IPS-NIHi7 (cell line): ENCODE results near the gene ABHD10.
"Not testable (repeated sequence)": the region's sequence is repeated elsewhere in the genome, so short reads cannot be mapped to it uniquely, and the experiment has no call there.

Source experiments
- DNase-seq: peaks from one replicate; pipeline ENCODE4 v3.0.0; 2012; ENCODE audit warnings: mixed read lengths; ENCODE audit errors: extremely low spot score

The ABHD10 gene

GRCh38 chr3:112032098-112032731, 53.4 kb downstream of the ABHD10 start:
- DNase-seq, result no peak

- DNase-seq, result no peak
These were observed 55.6 kb downstream of the ABHD10 start, which contains the start of gene TMPRSS7 for GRCh38 chr3:112034436-112034835. TMPRSS7 (plus strand) TSS chr3:112034736; CDS start chr3:112034846, 110 bp downstream.

- DNase-seq, result no peak
These were observed 56.4 kb downstream of the ABHD10 start for GRCh38 chr3:112035241-112035640.

- DNase-seq, result not testable (repeated sequence)
These were observed 58.4 kb downstream of the ABHD10 start for GRCh38 chr3:112037194-112037593.

GRCh38 chr3:112038863-112039262, 60.0 kb downstream of the ABHD10 start:
- DNase-seq, result no peak

GRCh38 chr3:112041321-112041720, 62.5 kb downstream of the ABHD10 start:
- no peak for DNase-seq

GRCh38 chr3:112042842-112043280, 64.0 kb downstream of the ABHD10 start:
- DNase-seq, result no peak
